Measurements from ENCODE around the gene MYO18A.

The MYO18A gene

DNA sequence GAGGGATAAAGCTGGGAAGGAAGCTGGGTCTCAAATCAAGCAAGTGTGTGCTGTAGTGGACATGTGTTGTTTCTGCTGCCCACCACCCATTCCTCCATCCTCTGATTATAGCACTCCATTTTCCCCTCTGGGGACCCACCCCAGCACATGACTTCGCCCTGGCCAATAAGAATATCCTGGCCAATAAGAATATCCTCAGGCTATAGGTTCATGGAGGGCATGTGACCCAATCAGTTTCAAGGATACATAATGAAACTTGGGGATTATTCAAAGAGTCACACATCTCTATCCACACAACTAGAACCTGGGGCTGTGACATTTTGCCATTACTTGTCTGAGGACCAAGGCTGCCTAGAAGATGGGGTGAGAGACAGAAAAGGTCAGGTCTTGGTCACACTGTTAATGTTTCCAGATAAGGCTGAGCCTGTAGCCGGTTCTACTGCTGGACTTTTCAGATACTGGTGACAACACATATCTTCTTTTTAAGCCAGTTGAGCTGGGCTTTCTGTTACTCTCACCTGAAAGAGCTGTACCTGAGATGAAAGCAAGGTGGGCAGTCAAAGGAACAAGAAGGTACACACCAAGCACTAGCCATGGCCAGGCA, 33.7 kb downstream of the MYO18A start:
- no peaks in the 10 kb centered on the region for H3K79me1 ChIP-seq (ENCODE audit: low read depth, low read length)
- no peak overlapping the region for H4K91ac ChIP-seq (ENCODE audit: low read depth, low read length, poor library complexity)
- H3K23ac ChIP-seq (ENCODE audit: low read depth, low read length, poor library complexity): no peak overlapping the region
- no peak overlapping the region for H3K4me2 ChIP-seq (ENCODE audit: insufficient read depth, low read length, poor library complexity, severe bottlenecking)
- no peaks in the 10 kb centered on the region for H3K36me3 ChIP-seq (replicated peaks in 1 of 2; ENCODE audit: control insufficient read depth in 2 of 2, insufficient read depth in 2 of 2, low read length in 2 of 2)
- no peak overlapping the region for H2AFZ ChIP-seq (ENCODE audit: low read length)
- H2BK120ac ChIP-seq (ENCODE audit: low read depth, low read length): no peak overlapping the region
- H4K8ac ChIP-seq (ENCODE audit: low read depth, low read length): no peak overlapping the region
- no peak overlapping the region for H3K14ac ChIP-seq (ENCODE audit: low read length)
- no peak for DNase-seq (ENCODE audit: low spot score)
- H2BK12ac ChIP-seq (ENCODE audit: low read length): no peak overlapping the region
- no peak overlapping the region for H3K4me3 ChIP-seq (ENCODE audit: low read length in 2 of 2)
- no peaks in the 10 kb centered on the region for H3K27me3 ChIP-seq (ENCODE audit: control insufficient read depth in 3 of 3, insufficient read depth in 3 of 3, low read depth in 1 of 3, low read length in 3 of 3)
- H2AK5ac ChIP-seq (ENCODE audit: low read depth, low read length): no peak overlapping the region
- no peaks in the 10 kb centered on the region for H3K9me3 ChIP-seq (replicated peaks in 1 of 2; ENCODE audit: control insufficient read depth in 2 of 2, insufficient read depth in 1 of 2, low read depth in 1 of 2, low read length in 2 of 2)
- H2BK5ac ChIP-seq (ENCODE audit: low read length): no peak overlapping the region
- no peak overlapping the region for H3K4ac ChIP-seq (ENCODE audit: low read length)
- H3K4me1 ChIP-seq (ENCODE audit: control insufficient read depth in 2 of 2, insufficient read depth in 1 of 2, low read depth in 1 of 2, low read length in 2 of 2): peaks cover 11 to 18% of the 10 kb centered on the region in 2 donors
- no peak overlapping the region for H3K27ac ChIP-seq (replicated peaks; ENCODE audit: low read length)
- H3K9ac ChIP-seq (ENCODE audit: low read depth, low read length, poor library complexity): no peak overlapping the region
- H3K18ac ChIP-seq (ENCODE audit: low read length): no peak overlapping the region
- no peak overlapping the region for H2BK15ac ChIP-seq (ENCODE audit: low read length)
- WGBS, 2 donors (ENCODE audit: extremely low coverage in 2 of 2, insufficient read length in 2 of 2, insufficient replicate concordance in 1 of 2): no CpG with 5 or more reads among the region's 2 CpGs

DNA sequence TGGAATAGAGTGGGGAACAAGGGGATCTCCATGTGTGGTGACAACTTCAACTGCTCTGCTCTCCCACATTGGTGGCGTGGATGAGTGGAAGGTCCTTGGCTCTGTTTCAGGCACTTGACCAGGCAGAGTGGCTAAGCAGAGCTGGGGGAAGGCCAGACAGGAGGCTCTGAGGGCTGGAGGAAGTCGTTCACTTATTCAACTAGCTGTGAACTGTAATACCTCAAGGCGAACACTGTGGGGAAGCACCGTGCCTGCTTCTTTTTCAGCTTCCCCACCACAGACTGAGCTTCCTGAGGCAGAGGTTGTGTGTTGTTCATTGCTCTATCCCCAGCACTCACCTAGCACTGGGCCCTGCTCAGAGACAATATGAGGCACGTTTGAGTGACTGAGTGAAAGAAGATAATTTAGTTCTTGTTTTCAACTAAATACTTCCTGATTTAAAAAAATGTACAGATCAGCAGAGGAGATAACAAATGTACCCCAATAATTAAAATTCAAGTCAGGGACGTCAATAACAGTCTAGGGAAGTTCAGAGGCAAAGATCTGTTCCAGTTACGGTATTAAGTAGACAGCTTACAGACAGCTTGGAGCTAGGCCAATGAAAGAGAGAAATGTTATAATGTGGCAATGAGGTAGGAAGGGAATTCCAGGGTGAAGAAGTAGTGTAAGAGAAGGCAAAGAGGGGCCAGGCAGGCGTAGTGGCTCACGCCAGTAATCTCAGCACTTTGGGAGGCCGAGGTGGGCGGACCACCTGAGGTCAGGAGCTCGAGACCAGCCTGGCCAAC, 34.7 kb downstream of the MYO18A start:
- H3K9ac ChIP-seq (ENCODE audit: low read depth, low read length, poor library complexity): peak overlapping the region; percentile 31
- DNase-seq (ENCODE audit: low spot score): no peak
- H3K4me3 ChIP-seq (ENCODE audit: low read length in 2 of 2): no peak overlapping the region
- H2BK5ac ChIP-seq (ENCODE audit: low read length): no peak overlapping the region
- no peak overlapping the region for H4K8ac ChIP-seq (ENCODE audit: low read depth, low read length)
- H3K4me1 ChIP-seq (ENCODE audit: control insufficient read depth in 2 of 2, insufficient read depth in 1 of 2, low read depth in 1 of 2, low read length in 2 of 2): peaks cover 17 to 25% of the 10 kb centered on the region in 2 donors
- no peak overlapping the region for H3K4ac ChIP-seq (ENCODE audit: low read length)
- no peak overlapping the region for H3K27ac ChIP-seq (replicated peaks; ENCODE audit: low read length)
- no peaks in the 10 kb centered on the region for H3K27me3 ChIP-seq (ENCODE audit: control insufficient read depth in 3 of 3, insufficient read depth in 3 of 3, low read depth in 1 of 3, low read length in 3 of 3)
- no peaks in the 10 kb centered on the region for H3K9me3 ChIP-seq (replicated peaks in 1 of 2; ENCODE audit: control insufficient read depth in 2 of 2, insufficient read depth in 1 of 2, low read depth in 1 of 2, low read length in 2 of 2)
- no peak overlapping the region for H2AFZ ChIP-seq (ENCODE audit: low read length)
- H3K23ac ChIP-seq (ENCODE audit: low read depth, low read length, poor library complexity): no peak overlapping the region
- no peak overlapping the region for H2BK120ac ChIP-seq (ENCODE audit: low read depth, low read length)
- no peak overlapping the region for H2BK12ac ChIP-seq (ENCODE audit: low read length)
- H3K36me3 ChIP-seq (replicated peaks in 1 of 2; ENCODE audit: control insufficient read depth in 2 of 2, insufficient read depth in 2 of 2, low read length in 2 of 2): no peaks in the 10 kb centered on the region
- WGBS, 2 donors (ENCODE audit: extremely low coverage in 2 of 2, insufficient read length in 2 of 2, insufficient replicate concordance in 1 of 2): no CpG with 5 or more reads among the region's 12 CpGs
- H3K4me2 ChIP-seq (ENCODE audit: insufficient read depth, low read length, poor library complexity, severe bottlenecking): no peak overlapping the region
- H3K79me1 ChIP-seq (ENCODE audit: low read depth, low read length): no peaks in the 10 kb centered on the region
- H2AK5ac ChIP-seq (ENCODE audit: low read depth, low read length): no peak overlapping the region
- no peak overlapping the region for H3K18ac ChIP-seq (ENCODE audit: low read length)
- H2BK15ac ChIP-seq (ENCODE audit: low read length): no peak overlapping the region
- no peak overlapping the region for H4K91ac ChIP-seq (ENCODE audit: low read depth, low read length, poor library complexity)
- H3K14ac ChIP-seq (ENCODE audit: low read length): no peak overlapping the region

- Histone ChIP-seq H3K4me1 (ENCODE audit: control insufficient read depth in 2 of 2, insufficient read depth in 1 of 2, low read depth in 1 of 2, low read length in 2 of 2) (peaks cover 27 to 35% of the 10 kb centered on the region in 2 donors), H2BK5ac (ENCODE audit: low read length) (no peak overlapping the region), H3K9me3 (replicated peaks in 1 of 2; ENCODE audit: control insufficient read depth in 2 of 2, insufficient read depth in 1 of 2, low read depth in 1 of 2, low read length in 2 of 2) (no peaks in the 10 kb centered on the region), H3K27me3 (ENCODE audit: control insufficient read depth in 3 of 3, insufficient read depth in 3 of 3, low read depth in 1 of 3, low read length in 3 of 3) (no peaks in the 10 kb centered on the region), H2AK5ac (ENCODE audit: low read depth, low read length) (no peak overlapping the region), H3K18ac (ENCODE audit: low read length) (no peak overlapping the region), H2BK15ac (ENCODE audit: low read length) (no peak overlapping the region), H3K9ac (ENCODE audit: low read depth, low read length, poor library complexity) (no peak overlapping the region), H3K14ac (ENCODE audit: low read length) (no peak overlapping the region), H3K4ac (ENCODE audit: low read length) (no peak overlapping the region), H3K4me3 (ENCODE audit: low read length in 2 of 2) (no peak overlapping the region), H3K36me3 (replicated peaks in 1 of 2; ENCODE audit: control insufficient read depth in 2 of 2, insufficient read depth in 2 of 2, low read length in 2 of 2) (no peaks in the 10 kb centered on the region), H2AFZ (ENCODE audit: low read length) (no peak overlapping the region), H4K91ac (ENCODE audit: low read depth, low read length, poor library complexity) (no peak overlapping the region), H3K79me1 (ENCODE audit: low read depth, low read length) (no peaks in the 10 kb centered on the region), H2BK12ac (ENCODE audit: low read length) (no peak overlapping the region), H3K23ac (ENCODE audit: low read depth, low read length, poor library complexity) (no peak overlapping the region), H3K27ac (replicated peaks; ENCODE audit: low read length) (no peak overlapping the region), H3K4me2 (ENCODE audit: insufficient read depth, low read length, poor library complexity, severe bottlenecking) (no peak overlapping the region), H4K8ac (ENCODE audit: low read depth, low read length) (no peak overlapping the region), H2BK120ac (ENCODE audit: low read depth, low read length) (no peak overlapping the region)
- WGBS, 2 donors (ENCODE audit: extremely low coverage in 2 of 2, insufficient read length in 2 of 2, insufficient replicate concordance in 1 of 2): no CpG with 5 or more reads among the region's 2 CpGs
- DNase-seq (ENCODE audit: low spot score): no peak
These were observed 36.3 kb downstream of the MYO18A start for GRCh38 chr17:29143894-29144293.

- H3K79me1 ChIP-seq (ENCODE audit: low read depth, low read length): peaks cover 2% of the 10 kb centered on the region
- peak overlapping the region; percentile 65 for H2AFZ ChIP-seq (ENCODE audit: low read length)
- no peak overlapping the region for H3K4me2 ChIP-seq (ENCODE audit: insufficient read depth, low read length, poor library complexity, severe bottlenecking)
- H2BK15ac ChIP-seq (ENCODE audit: low read length): no peak overlapping the region
- WGBS, 2 donors (ENCODE audit: extremely low coverage in 2 of 2, insufficient read length in 2 of 2, insufficient replicate concordance in 1 of 2): no CpG with 5 or more reads among the region's 4 CpGs
- no peak for DNase-seq (ENCODE audit: low spot score)
- H3K23ac ChIP-seq (ENCODE audit: low read depth, low read length, poor library complexity): no peak overlapping the region
- H3K27me3 ChIP-seq (ENCODE audit: control insufficient read depth in 3 of 3, insufficient read depth in 3 of 3, low read depth in 1 of 3, low read length in 3 of 3): no peaks in the 10 kb centered on the region
- H2AK5ac ChIP-seq (ENCODE audit: low read depth, low read length): peak overlapping the region; percentile 3
- H3K18ac ChIP-seq (ENCODE audit: low read length): peak overlapping the region; percentile 79
- H3K9me3 ChIP-seq (replicated peaks in 1 of 2; ENCODE audit: control insufficient read depth in 2 of 2, insufficient read depth in 1 of 2, low read depth in 1 of 2, low read length in 2 of 2): no peaks in the 10 kb centered on the region
- H3K4me3 ChIP-seq (ENCODE audit: low read length in 2 of 2): no peak overlapping the region
- no peak overlapping the region for H4K91ac ChIP-seq (ENCODE audit: low read depth, low read length, poor library complexity)
- H3K9ac ChIP-seq (ENCODE audit: low read depth, low read length, poor library complexity): no peak overlapping the region
- no peak overlapping the region for H3K14ac ChIP-seq (ENCODE audit: low read length)
- no peak overlapping the region for H4K8ac ChIP-seq (ENCODE audit: low read depth, low read length)
- no peak overlapping the region for H2BK120ac ChIP-seq (ENCODE audit: low read depth, low read length)
- no peak overlapping the region for H2BK5ac ChIP-seq (ENCODE audit: low read length)
- no peak overlapping the region for H3K27ac ChIP-seq (replicated peaks; ENCODE audit: low read length)
- peaks cover 32 to 42% of the 10 kb centered on the region in 2 donors for H3K4me1 ChIP-seq (ENCODE audit: control insufficient read depth in 2 of 2, insufficient read depth in 1 of 2, low read depth in 1 of 2, low read length in 2 of 2)
- H2BK12ac ChIP-seq (ENCODE audit: low read length): no peak overlapping the region
- H3K4ac ChIP-seq (ENCODE audit: low read length): no peak overlapping the region
- H3K36me3 ChIP-seq (replicated peaks in 1 of 2; ENCODE audit: control insufficient read depth in 2 of 2, insufficient read depth in 2 of 2, low read length in 2 of 2): no peaks in the 10 kb centered on the region
These were observed 38.7 kb downstream of the MYO18A start for GRCh38 chr17:29141514-29141876.

Data from neuronal stem cell (in vitro differentiated cells).